K562 (cell line): Measurements from ENCODE around the gene IL17F. TPM values are rescaled to one million over a fixed set of nuclear protein-coding genes. Genes with fewer than 3 reads are reported as not detected.

Experiments used
- BRD9 ChIP-seq: fragments of 450-650 bp; IDR thresholded peaks from 2 replicates; pipeline ENCODE4 v1.6.1; 2018; ENCODE audit warnings: low read depth; ENCODE audit not compliant: partially characterized antibody
- CHD2 ChIP-seq: IDR thresholded peaks from 2 replicates; pipeline ENCODE4 v1.6.1; 2011; ENCODE audit warnings: low read depth, low read length
- CTCF ChIP-seq, 3 experiments: IDR thresholded peaks in 2 of 3; conservative IDR thresholded peaks in 1 of 3; 2 replicates each; pipeline ENCODE4 v1.5.1; 2011 to 2012; ENCODE audit warnings: low read length in 3 of 3, mild to moderate bottlenecking in 3 of 3, control low read depth in 2 of 3, improper control_type of control experiment in 1 of 3, inconsistent platforms in 1 of 3, low read depth in 1 of 3, mixed read lengths in 1 of 3, moderate library complexity in 1 of 3; ENCODE audit not compliant: insufficient read depth in 2 of 3
- DACH1 ChIP-seq: fragments of 450-650 bp; IDR thresholded peaks from 2 replicates; pipeline ENCODE4 v1.6.1; 2018; ENCODE audit not compliant: partially characterized antibody
- ELK1 ChIP-seq: sonication (generic); formaldehyde crosslinking; IDR thresholded peaks from 2 replicates; pipeline ENCODE4 v1.8.1; 2022; ENCODE audit warnings: missing genetic modification reagents
- FOXK1 ChIP-seq: sonication (generic); formaldehyde crosslinking; IDR thresholded peaks from 2 replicates; pipeline ENCODE4 v1.8.0; 2022; ENCODE audit warnings: missing genetic modification reagents, mild to moderate bottlenecking, borderline replicate concordance
- JUN ChIP-seq, 2 experiments: sonication (generic) in 1 of 2; formaldehyde crosslinking in 1 of 2; IDR thresholded peaks; 2 replicates each; pipeline versions ENCODE4 v1.6.1 to v1.8.0; 2012 to 2022; ENCODE audit warnings: borderline replicate concordance in 2 of 2, mild to moderate bottlenecking in 2 of 2, improper control_type of control experiment in 1 of 2, low read depth in 1 of 2, low read length in 1 of 2, missing genetic modification reagents in 1 of 2
- MAX ChIP-seq: sonication (generic); formaldehyde crosslinking; IDR thresholded peaks from 2 replicates; pipeline ENCODE4 v1.9.0; 2022; ENCODE audit warnings: mild to moderate bottlenecking, missing genetic modification reagents
- RBFOX2 ChIP-seq: fragments of 200-400 bp; formaldehyde crosslinking; IDR thresholded peaks from 2 replicates; pipeline ENCODE4 v1.6.1; 2017; ENCODE audit warnings: low read depth, mild to moderate bottlenecking, low read length, moderate library complexity
- RFX5 ChIP-seq: IDR thresholded peaks from 2 replicates; pipeline ENCODE4 v1.6.1; 2011; ENCODE audit warnings: low read depth, mild to moderate bottlenecking, improper control_type of control experiment, low read length
- SIRT6 ChIP-seq: IDR thresholded peaks from one replicate; pipeline ENCODE4 v1.6.1; 2012; ENCODE audit warnings: low read depth, mild to moderate bottlenecking, control low read depth, inconsistent platforms, low read length, moderate library complexity
- SP1 ChIP-seq: sonication (generic); formaldehyde crosslinking; IDR thresholded peaks from 2 replicates; pipeline ENCODE4 v1.8.1; 2022; ENCODE audit warnings: mild to moderate bottlenecking, missing genetic modification reagents
- XRCC3 ChIP-seq: fragments of 450-650 bp; IDR thresholded peaks from 2 replicates; pipeline ENCODE4 v1.6.1; 2017; ENCODE audit warnings: mild to moderate bottlenecking, moderate library complexity
- ZNF175 ChIP-seq: fragments of 200-800 bp; sonication (Bioruptor generic); IDR thresholded peaks from 2 replicates; pipeline ENCODE4 v1.6.1; 2016; ENCODE audit warnings: low read depth, mild to moderate bottlenecking, missing genetic modification characterization, missing compliant biosample characterization
- ZNF586 ChIP-seq: fragments of 450-650 bp; formaldehyde crosslinking; conservative IDR thresholded peaks from 2 replicates; pipeline ENCODE4 v1.4.0; 2020; ENCODE audit warnings: mild to moderate bottlenecking, moderate library complexity
- polyA plus RNA-seq, 8 experiments: library from polyadenylated mRNA; depleted of rRNA in 4 of 8; stranded (reverse) in 5 of 8; unstranded in 3 of 8; fragments of >200 nt; fragmentation: Nextera tagmentation in 2 of 8; fragmentation: Illumina TruSeq in 1 of 8; extraction: Ambion mirVana in 2 of 8; extraction: Trizol in 1 of 8; gene quantifications; 2 replicates each; pipeline versions ENCODE4 v1.2.1 to v1.2.3, GENCODE V29; 2011 to 2014; ENCODE audit warnings: inconsistent platforms in 1 of 8, missing spikeins in 1 of 8
- total RNA-seq, 7 experiments: library from RNA; depleted of rRNA in 6 of 7; stranded (reverse); fragments of >200 nt in 6 of 7; fragmentation: Illumina TruSeq in 2 of 7; extraction: Trizol in 2 of 7; gene quantifications; 2 replicates each; pipeline versions ENCODE4 v1.2.1 to v1.2.3, GENCODE V29; 2011 to 2021; ENCODE audit warnings: low replicate concordance in 1 of 7
- TF ChIP-seq, protein P1 (sequence below): fragments of 450-650 bp; IDR thresholded peaks from 2 replicates; pipeline ENCODE4 v1.6.1; 2016; ENCODE audit warnings: mild to moderate bottlenecking
- TF ChIP-seq, protein P2 (sequence below): sonication (generic); formaldehyde crosslinking; IDR thresholded peaks from 2 replicates; pipeline ENCODE4 v1.8.0; 2023; ENCODE audit warnings: mild to moderate bottlenecking, missing genetic modification reagents

The IL17F gene
- total and polyA plus RNA-seq, 9 of the 15 experiments (the other 6 are each of a cell fraction or from before 2014, with no cell fraction given): not detected

DNA sequence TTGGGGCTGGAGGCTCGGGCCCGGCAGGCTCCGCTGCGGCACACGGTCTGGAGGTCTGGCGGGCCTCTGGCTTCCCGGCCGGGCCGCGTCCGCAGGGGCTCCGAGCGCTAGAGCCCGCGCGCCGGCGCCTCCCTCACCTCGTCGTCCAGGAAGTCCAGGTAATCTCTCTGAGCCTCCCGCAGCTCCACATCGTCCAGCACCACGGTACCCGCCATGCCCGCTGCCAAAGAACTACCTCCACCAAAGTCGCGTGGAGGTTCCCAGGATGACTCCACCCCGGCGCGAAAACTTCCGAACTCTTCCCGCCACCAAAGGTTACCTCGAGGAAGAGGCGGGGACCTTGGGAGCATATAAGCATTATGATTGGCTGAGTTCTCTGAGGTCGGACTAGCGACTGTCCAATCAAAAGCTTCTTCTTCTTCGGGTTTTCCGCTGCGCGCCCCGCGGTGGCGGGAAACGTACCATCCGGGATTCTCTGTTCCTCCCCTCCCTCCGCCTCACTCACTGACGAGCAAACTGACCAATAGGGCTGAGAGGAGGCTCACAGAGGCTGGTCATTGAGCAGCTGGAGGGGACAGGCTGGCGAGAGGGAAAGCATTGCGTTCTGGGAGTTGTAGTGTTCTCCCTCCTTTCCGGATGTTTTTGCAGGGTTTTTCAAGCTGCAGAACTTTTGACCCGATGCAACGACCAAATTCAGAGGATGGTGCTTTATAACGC, 40.3 kb upstream of the IL17F start, which contains the start of gene MCM3 (continued):
- TF ChIP-seq DACH1: peak; percentile 81
- no peak for TF ChIP-seq SIRT6
- peak; percentile 97 for TF ChIP-seq RBFOX2
- TF ChIP-seq, protein P1, sequence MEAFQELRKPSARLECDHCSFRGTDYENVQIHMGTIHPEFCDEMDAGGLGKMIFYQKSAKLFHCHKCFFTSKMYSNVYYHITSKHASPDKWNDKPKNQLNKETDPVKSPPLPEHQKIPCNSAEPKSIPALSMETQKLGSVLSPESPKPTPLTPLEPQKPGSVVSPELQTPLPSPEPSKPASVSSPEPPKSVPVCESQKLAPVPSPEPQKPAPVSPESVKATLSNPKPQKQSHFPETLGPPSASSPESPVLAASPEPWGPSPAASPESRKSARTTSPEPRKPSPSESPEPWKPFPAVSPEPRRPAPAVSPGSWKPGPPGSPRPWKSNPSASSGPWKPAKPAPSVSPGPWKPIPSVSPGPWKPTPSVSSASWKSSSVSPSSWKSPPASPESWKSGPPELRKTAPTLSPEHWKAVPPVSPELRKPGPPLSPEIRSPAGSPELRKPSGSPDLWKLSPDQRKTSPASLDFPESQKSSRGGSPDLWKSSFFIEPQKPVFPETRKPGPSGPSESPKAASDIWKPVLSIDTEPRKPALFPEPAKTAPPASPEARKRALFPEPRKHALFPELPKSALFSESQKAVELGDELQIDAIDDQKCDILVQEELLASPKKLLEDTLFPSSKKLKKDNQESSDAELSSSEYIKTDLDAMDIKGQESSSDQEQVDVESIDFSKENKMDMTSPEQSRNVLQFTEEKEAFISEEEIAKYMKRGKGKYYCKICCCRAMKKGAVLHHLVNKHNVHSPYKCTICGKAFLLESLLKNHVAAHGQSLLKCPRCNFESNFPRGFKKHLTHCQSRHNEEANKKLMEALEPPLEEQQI: no peak
- no peak for TF ChIP-seq ZNF175
- no peak for TF ChIP-seq XRCC3
- no peak for TF ChIP-seq ZNF586 (CRISPR knock-in tag)
- no peak for TF ChIP-seq ELK1 (CRISPR knock-in tag)
- no peak for TF ChIP-seq FOXK1 (CRISPR knock-in tag)
- peak; percentile 73; the same call in 1 of the 2 replicates for TF ChIP-seq CHD2
- TF ChIP-seq, protein P2, sequence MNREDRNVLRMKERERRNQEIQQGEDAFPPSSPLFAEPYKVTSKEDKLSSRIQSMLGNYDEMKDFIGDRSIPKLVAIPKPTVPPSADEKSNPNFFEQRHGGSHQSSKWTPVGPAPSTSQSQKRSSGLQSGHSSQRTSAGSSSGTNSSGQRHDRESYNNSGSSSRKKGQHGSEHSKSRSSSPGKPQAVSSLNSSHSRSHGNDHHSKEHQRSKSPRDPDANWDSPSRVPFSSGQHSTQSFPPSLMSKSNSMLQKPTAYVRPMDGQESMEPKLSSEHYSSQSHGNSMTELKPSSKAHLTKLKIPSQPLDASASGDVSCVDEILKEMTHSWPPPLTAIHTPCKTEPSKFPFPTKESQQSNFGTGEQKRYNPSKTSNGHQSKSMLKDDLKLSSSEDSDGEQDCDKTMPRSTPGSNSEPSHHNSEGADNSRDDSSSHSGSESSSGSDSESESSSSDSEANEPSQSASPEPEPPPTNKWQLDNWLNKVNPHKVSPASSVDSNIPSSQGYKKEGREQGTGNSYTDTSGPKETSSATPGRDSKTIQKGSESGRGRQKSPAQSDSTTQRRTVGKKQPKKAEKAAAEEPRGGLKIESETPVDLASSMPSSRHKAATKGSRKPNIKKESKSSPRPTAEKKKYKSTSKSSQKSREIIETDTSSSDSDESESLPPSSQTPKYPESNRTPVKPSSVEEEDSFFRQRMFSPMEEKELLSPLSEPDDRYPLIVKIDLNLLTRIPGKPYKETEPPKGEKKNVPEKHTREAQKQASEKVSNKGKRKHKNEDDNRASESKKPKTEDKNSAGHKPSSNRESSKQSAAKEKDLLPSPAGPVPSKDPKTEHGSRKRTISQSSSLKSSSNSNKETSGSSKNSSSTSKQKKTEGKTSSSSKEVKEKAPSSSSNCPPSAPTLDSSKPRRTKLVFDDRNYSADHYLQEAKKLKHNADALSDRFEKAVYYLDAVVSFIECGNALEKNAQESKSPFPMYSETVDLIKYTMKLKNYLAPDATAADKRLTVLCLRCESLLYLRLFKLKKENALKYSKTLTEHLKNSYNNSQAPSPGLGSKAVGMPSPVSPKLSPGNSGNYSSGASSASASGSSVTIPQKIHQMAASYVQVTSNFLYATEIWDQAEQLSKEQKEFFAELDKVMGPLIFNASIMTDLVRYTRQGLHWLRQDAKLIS (CRISPR knock-in tag): peak; percentile 62; the same call in 1 of the 2 replicates
- TF ChIP-seq RFX5: peak; percentile 37; the same call in 1 of the 2 replicates
- TF ChIP-seq BRD9: peak; percentile 62
- peak; percentile 79 for TF ChIP-seq MAX (CRISPR knock-in tag)
- TF ChIP-seq JUN (IDR thresholded peaks at IDR 0.05; ENCODE audit: borderline replicate concordance, low read depth, low read length): 0 out of 2 replicates have a peak, but pooled peaks have one; percentile 17
- no peak for TF ChIP-seq JUN (CRISPR knock-in tag; IDR thresholded peaks at IDR 0.05; ENCODE audit: borderline replicate concordance)
- TF ChIP-seq SP1: peak; percentile 80
- no peak for TF ChIP-seq CTCF (IDR thresholded peaks at IDR 0.05 in 2 of 3, conservative IDR thresholded peaks at IDR 0.05 in 1 of 3; ENCODE audit: insufficient read depth in 2 of 3, low read depth in 1 of 3, low read length in 3 of 3)
